OCI-LY7 (cell line): Measurements from ENCODE around the gene FXYD2. TPM values are rescaled to one million over a fixed set of nuclear protein-coding genes. Genes with fewer than 3 reads are reported as not detected.

ENCODE experiments used
- BruUV-seq: library from RNA; stranded (reverse); fragments of 400-500 nt; replicated peaks from 2 replicates; lab custom pipeline; 2021; lab: Mats Ljungman, UMichigan
- CTCF ChIA-PET: fragments of 300-600 bp; sonication (Branson Sonifier 250); formaldehyde crosslinking; loops from one replicate; lab custom pipeline; 2022; ENCODE audit warnings: antibody characterized with exemption; ENCODE audit not compliant: unreplicated experiment; lab: Charles Lee
- POLR2A ChIA-PET: fragments of 300-600 bp; sonication (Branson Sonifier 250); formaldehyde crosslinking; loops from one replicate; lab custom pipeline; 2022; ENCODE audit warnings: antibody characterized with exemption; lab: Charles Lee
- DNase-seq: peaks from one replicate; pipeline ENCODE4 v3.0.0-alpha.2; 2015; ENCODE audit warnings: low spot score
- H2AFZ ChIP-seq: fragments of 200-600 bp; sonication (generic), shearing (Covaris generic); 2 replicates; pipeline ENCODE4 v1.6.1; 2014; ENCODE audit warnings: mild to moderate bottlenecking, antibody characterized with exemption, low read length, moderate library complexity
- H3K27ac ChIP-seq: fragments of 200-600 bp; sonication (generic); 2 replicates; pipeline ENCODE4 v1.5.1; 2014; ENCODE audit warnings: mixed run types, low read depth, mild to moderate bottlenecking, moderate library complexity, low read length, inconsistent platforms; ENCODE audit not compliant: poor library complexity, severe bottlenecking
- H3K36me3 ChIP-seq: fragments of 200-600 bp; sonication (generic); 2 replicates; pipeline ENCODE4 v1.6.1; 2014; ENCODE audit warnings: mild to moderate bottlenecking, antibody characterized with exemption, low read length, moderate library complexity, mixed read lengths; ENCODE audit not compliant: insufficient read depth
- H3K4me1 ChIP-seq: fragments of 200-600 bp; sonication (generic); 2 replicates; pipeline ENCODE4 v1.5.1; 2014; ENCODE audit warnings: mild to moderate bottlenecking, low read length; ENCODE audit not compliant: insufficient read depth, poor library complexity, severe bottlenecking
- H3K4me2 ChIP-seq: fragments of 200-600 bp; sonication (generic); 2 replicates; pipeline ENCODE4 v1.6.1; 2014; ENCODE audit warnings: mild to moderate bottlenecking, low read length
- H3K4me3 ChIP-seq: fragments of 200-600 bp; sonication (generic); 2 replicates; pipeline ENCODE4 v1.5.1; 2014; ENCODE audit warnings: mild to moderate bottlenecking, low read depth, low read length; ENCODE audit not compliant: poor library complexity, severe bottlenecking
- H3K79me2 ChIP-seq: fragments of 200-600 bp; sonication (generic); 2 replicates; pipeline ENCODE4 v1.6.1; 2016; ENCODE audit warnings: low read depth, mild to moderate bottlenecking, low read length, moderate library complexity, mixed read lengths; ENCODE audit not compliant: insufficient read depth
- H3K9me2 ChIP-seq: fragments of 200-600 bp; sonication (generic); 2 replicates; pipeline ENCODE4 v1.6.1; 2016; ENCODE audit warnings: mild to moderate bottlenecking, low read length, mixed read lengths; ENCODE audit not compliant: insufficient read depth
- H3K9me3 ChIP-seq: fragments of 200-600 bp; sonication (generic); 2 replicates; pipeline ENCODE4 v1.6.1; 2014; ENCODE audit warnings: mild to moderate bottlenecking, mixed run types, low read length, mixed read lengths
- H4K20me1 ChIP-seq: fragments of 200-600 bp; sonication (generic); 2 replicates; pipeline ENCODE4 v1.6.1; 2014; ENCODE audit warnings: mild to moderate bottlenecking, antibody characterized with exemption, low read length, moderate library complexity, mixed read lengths; ENCODE audit not compliant: insufficient read depth
- EZH2phosphoT487 ChIP-seq: fragments of 200-600 bp; sonication (generic); IDR thresholded peaks from 2 replicates; pipeline ENCODE4 v1.6.1; 2018; ENCODE audit warnings: low read depth, borderline replicate concordance, mild to moderate bottlenecking, mixed run types, antibody characterized with exemption, low read length, moderate library complexity, mixed read lengths
- intact Hi-C: fragments of 100-400 bp; cut with micrococcal nuclease; formaldehyde crosslinking; loops from one replicate; pipeline ENCODE4 v1.10.0; 2022; ENCODE audit not compliant: unreplicated experiment
- total RNA-seq, 2 experiments: library from RNA; depleted of rRNA in 1 of 2; stranded (reverse); fragments of >200 nt in 1 of 2; shearing (Covaris generic) in 1 of 2; gene quantifications; 2 replicates each; pipeline ENCODE4 v1.2.3, GENCODE V29; 2014 to 2022
- TF ChIP-seq, protein P1 (sequence below): fragments of 200-600 bp; sonication (generic); conservative IDR thresholded peaks from 2 replicates; pipeline ENCODE4 v1.5.1; 2014; ENCODE audit warnings: mild to moderate bottlenecking, antibody characterized with exemption, low read length, moderate library complexity, mixed read lengths

Gene FXYD2
- total RNA-seq, 2 experiments from 2014 or later, result not detected

DNA sequence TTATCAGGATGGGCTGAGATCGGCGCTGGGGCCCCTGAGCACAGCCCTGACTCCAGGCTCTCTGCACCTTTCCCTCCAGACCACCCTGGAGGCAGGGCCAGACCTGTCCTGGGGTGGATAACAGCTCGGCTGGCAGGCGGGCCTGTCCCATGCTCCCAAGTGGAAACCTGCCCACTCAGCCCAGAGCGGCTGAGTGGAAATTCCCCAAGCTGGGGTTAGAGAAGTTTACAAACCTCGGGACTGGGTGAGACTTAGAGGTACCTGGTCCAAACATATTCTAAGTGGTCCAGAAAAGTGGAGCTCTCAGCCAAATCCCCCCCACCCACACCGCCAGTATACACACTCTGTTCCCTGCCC, 4.8 kb upstream of the FXYD2 start:
- Histone ChIP-seq H3K4me2 (no peak overlapping the region), H3K79me2 (no peaks in the 10 kb centered on the region), H3K36me3 (no peaks in the 10 kb centered on the region), H3K4me1 (no peaks in the 10 kb centered on the region), H3K4me3 (no peak overlapping the region), H3K9me2 (no peaks in the 10 kb centered on the region), H4K20me1 (no peaks in the 10 kb centered on the region), H2AFZ (no peak overlapping the region), H3K27ac (no peak overlapping the region), H3K9me3 (no peaks in the 10 kb centered on the region)
- ChIA-PET CTCF (no interaction called here), POLR2A (no interaction called here)
- intact Hi-C loops, result no loop called here
- no TSS peak for BruUV-seq
- no peak for DNase-seq
- TF ChIP-seq EZH2phosphoT487, result no peak
- TF ChIP-seq, protein P1, sequence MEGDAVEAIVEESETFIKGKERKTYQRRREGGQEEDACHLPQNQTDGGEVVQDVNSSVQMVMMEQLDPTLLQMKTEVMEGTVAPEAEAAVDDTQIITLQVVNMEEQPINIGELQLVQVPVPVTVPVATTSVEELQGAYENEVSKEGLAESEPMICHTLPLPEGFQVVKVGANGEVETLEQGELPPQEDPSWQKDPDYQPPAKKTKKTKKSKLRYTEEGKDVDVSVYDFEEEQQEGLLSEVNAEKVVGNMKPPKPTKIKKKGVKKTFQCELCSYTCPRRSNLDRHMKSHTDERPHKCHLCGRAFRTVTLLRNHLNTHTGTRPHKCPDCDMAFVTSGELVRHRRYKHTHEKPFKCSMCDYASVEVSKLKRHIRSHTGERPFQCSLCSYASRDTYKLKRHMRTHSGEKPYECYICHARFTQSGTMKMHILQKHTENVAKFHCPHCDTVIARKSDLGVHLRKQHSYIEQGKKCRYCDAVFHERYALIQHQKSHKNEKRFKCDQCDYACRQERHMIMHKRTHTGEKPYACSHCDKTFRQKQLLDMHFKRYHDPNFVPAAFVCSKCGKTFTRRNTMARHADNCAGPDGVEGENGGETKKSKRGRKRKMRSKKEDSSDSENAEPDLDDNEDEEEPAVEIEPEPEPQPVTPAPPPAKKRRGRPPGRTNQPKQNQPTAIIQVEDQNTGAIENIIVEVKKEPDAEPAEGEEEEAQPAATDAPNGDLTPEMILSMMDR, result no peak

DNA sequence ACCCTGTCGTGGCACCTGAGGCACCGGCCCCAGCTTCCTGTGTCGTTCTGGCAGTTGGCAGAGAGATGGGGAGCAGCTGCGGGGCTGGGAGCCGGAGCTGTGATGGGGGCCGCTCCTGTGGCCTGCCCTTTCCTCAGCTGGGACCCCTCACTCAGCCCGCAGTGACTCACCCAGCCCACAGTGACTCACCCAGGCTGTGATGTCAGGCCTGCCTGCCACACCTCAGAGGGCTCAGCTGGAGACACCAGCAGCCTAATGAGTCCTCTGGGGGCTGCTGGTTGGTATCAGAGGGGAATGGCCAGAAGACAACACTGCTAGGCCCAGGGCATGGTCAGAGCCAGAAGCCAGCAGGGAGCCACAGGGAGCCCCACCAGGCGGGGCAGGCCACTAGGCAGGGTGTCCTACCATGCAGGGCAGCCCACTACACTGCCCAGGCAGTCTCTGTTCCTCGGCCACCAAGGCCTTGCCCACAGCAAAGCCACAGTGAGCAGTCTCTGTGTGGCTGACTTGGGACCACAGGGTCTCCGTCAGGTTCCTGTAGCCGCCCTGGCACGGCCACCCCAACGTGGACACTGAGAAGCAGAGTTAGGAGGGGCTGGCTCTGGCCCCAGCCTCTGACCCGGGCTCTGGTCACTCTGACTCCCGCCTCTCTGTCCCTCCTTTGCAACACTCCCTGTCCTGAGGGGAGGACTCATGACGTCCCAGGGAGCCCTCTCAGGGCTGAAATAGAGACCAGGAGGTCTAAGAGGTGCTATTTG, 4.2 kb upstream of the FXYD2 start:
- Histone ChIP-seq H3K36me3 (no peaks in the 10 kb centered on the region), H3K4me2 (no peak overlapping the region), H4K20me1 (no peaks in the 10 kb centered on the region), H3K9me2 (no peaks in the 10 kb centered on the region), H3K27ac (no peak overlapping the region), H3K4me3 (no peak overlapping the region), H2AFZ (no peak overlapping the region), H3K4me1 (no peaks in the 10 kb centered on the region), H3K9me3 (no peaks in the 10 kb centered on the region), H3K79me2 (no peaks in the 10 kb centered on the region)
- BruUV-seq, result no TSS peak
- ChIA-PET CTCF (no interaction called here), POLR2A (no interaction called here)
- intact Hi-C loops, result no loop called here
- TF ChIP-seq, protein P1, result no peak
- TF ChIP-seq EZH2phosphoT487, result no peak
- no peak for DNase-seq
